ENCODE data around the gene PALLD.
"Not testable (repeated sequence)": the region's sequence is repeated elsewhere in the genome, so short reads cannot be mapped to it uniquely, and the experiment has no call there.

The PALLD gene

GRCh38 chr4:168507178-168507815, 10.4 kb downstream of the PALLD start:
- no peak for TF ChIP-seq CTCF (IDR thresholded peaks at IDR 0.05)
- no peak overlapping the region for H3K4me3 ChIP-seq
- no peak overlapping the region for H3K27ac ChIP-seq
- no peak for DNase-seq (ENCODE audit: low spot score)

GRCh38 chr4:168508683-168509082, 11.8 kb downstream of the PALLD start:
- no peak for DNase-seq (ENCODE audit: low spot score)
- no peak overlapping the region for H3K27ac ChIP-seq
- TF ChIP-seq CTCF (IDR thresholded peaks at IDR 0.05): no peak

GRCh38 chr4:168509786-168510185, 12.9 kb downstream of the PALLD start:
- DNase-seq (ENCODE audit: low spot score): no peak
- Histone ChIP-seq H3K4me3 (no peak overlapping the region), H3K27ac (no peak overlapping the region)
- TF ChIP-seq CTCF (IDR thresholded peaks at IDR 0.05): no peak

More at GRCh38 chr4:168508683-168509082, 11.8 kb downstream of the PALLD start:
- H3K4me3 ChIP-seq: no peak overlapping the region

GRCh38 chr4:168511780-168512489, 15.1 kb downstream of the PALLD start:
- DNase-seq (ENCODE audit: low spot score): no peak
- Histone ChIP-seq H3K27ac (no peak overlapping the region), H3K4me3 (no peak overlapping the region)
- no peak for TF ChIP-seq CTCF (IDR thresholded peaks at IDR 0.05)

GRCh38 chr4:168513826-168514225, 17.0 kb downstream of the PALLD start:
- not testable (repeated sequence) for H3K27ac ChIP-seq, H3K4me3 ChIP-seq

GRCh38 chr4:168514249-168514852, 17.5 kb downstream of the PALLD start:
- Histone ChIP-seq H3K27ac (no peak overlapping the region), H3K4me3 (no peak overlapping the region)
- no peak for DNase-seq (ENCODE audit: low spot score)
- no peak for TF ChIP-seq CTCF (IDR thresholded peaks at IDR 0.05)

More at GRCh38 chr4:168513826-168514225, 17.0 kb downstream of the PALLD start:
- not testable (repeated sequence) for DNase-seq (ENCODE audit: low spot score)

- no peak for DNase-seq (ENCODE audit: low spot score)
- no peak for TF ChIP-seq CTCF (IDR thresholded peaks at IDR 0.05)
- Histone ChIP-seq H3K4me3 (no peak overlapping the region), H3K27ac (no peak overlapping the region)
Measured at GRCh38 chr4:168515222-168516011, 18.6 kb downstream of the PALLD start.

All from coronary artery (tissue), 2 donors.